Effector CD8-positive, alpha-beta T cell (primary cell): ENCODE results near the gene EVC.

Source experiments
- DNase-seq: peaks from one replicate; lab custom pipeline; 2025; lab: John Stamatoyannopoulos, UW
- total RNA-seq, 4 experiments: gene quantifications; one replicate each; lab custom pipeline; 2026; lab: John Stamatoyannopoulos, UW

Gene EVC
- 2.5 to 32.3 (median 7.1) reads per million in 4 experiments for total RNA-seq

DNA sequence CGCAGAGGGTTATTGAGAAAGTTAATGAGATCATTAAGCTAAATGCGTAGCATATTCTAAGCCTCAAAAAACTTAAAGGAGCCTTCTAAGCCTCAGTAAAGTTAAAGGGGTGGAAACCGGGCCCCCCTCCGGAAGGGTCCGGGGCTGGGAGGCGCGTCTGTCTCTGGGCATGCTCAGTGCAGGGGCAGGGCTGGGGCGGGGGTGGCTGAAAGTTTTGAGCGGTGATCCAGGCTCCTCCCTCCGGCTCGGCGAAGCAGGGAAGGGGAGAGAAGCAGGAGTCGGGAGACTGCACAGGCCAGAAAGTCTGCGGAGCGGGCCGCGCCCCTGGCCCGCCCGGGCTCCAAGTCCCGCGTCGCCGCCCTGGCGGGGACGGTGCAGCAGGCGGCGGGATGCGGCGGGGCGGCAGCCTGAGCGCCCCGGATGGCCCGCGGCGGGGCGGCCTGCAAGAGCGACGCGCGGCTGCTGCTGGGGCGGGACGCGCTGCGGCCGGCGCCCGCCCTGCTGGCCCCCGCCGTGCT, at the start of gene EVC:
TSS of gene EVC (plus strand) at position 241 of the 518 bp plus-strand sequence. CDS start at position 421, 180 bp downstream.
- DNase-seq: no peak

DNA sequence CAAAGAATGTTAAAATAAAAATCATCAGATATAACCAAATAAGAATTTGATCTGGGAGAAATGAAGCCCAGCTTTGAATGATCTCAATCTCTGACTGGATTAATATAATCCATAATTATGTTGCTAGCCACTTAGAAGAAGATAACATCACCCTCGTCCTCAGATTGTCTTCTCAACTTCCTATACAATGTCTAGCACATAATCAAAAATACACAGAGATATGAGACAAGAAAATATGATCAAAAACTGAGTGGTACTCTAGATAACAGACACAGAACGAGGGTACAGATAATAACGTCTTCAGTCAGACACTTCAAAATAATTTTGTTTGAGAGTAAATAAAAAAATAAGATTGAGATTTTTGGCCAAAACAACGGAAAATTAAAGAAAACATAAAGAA, 49.8 kb upstream of the EVC start:
- no peak for DNase-seq

DNA sequence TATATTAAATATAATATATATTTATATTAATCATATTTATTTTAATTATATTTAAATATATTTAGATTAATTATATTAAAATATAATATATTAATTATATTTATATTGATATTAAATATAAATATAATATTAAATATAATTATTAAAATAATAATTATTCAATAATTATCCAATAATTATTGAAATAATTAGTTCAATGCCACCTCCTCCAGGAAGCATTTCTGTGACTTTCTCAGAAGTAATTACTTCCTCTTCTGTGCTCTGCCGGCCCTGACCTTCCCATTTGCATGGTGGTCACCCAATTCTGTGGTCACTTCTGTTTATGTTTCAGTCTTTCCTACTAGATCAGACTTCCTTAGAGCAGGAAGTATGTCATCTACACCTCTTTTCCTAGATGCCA, 48.4 kb upstream of the EVC start:
- DNase-seq: no peak

DNA sequence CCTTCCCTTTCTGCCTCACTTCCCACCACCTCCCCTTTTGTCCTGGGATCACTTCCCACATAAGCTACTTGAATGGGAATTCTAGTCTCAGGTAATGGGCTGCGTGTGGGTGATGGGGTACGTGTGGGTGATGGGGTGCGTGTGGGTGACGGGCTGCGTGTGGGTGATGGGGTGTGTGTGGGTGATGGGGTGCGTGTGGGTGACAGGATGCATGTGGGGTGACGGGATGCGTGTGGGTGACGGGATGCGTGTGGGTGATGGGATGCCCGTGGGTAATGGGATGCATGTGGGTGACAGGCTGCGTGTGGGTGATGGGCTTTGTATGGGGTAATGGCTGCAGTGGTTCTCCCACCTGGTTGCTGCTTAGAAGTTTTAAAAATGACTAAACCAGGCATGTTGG, 46.2 kb upstream of the EVC start:
- no peak for DNase-seq

DNA sequence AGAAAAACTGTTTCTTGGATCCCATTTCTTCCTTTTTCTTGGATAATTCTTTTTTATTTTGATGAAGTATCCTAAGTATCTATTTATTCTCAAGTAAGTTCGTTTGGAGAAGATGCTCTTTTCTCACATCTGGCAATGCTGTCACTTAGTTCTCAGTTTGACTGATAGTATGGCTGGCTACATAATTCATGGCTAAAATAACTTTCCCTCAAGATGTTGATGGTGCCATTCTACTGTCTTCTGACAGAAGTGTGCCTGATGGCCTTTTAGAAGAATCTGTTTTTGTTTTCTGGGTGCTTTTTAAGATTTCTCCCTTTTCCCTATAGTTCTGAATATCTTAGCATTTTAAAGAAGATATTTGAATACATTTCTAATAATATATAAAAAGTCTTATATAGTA, 44.3 kb upstream of the EVC start:
- DNase-seq: no peak

DNA sequence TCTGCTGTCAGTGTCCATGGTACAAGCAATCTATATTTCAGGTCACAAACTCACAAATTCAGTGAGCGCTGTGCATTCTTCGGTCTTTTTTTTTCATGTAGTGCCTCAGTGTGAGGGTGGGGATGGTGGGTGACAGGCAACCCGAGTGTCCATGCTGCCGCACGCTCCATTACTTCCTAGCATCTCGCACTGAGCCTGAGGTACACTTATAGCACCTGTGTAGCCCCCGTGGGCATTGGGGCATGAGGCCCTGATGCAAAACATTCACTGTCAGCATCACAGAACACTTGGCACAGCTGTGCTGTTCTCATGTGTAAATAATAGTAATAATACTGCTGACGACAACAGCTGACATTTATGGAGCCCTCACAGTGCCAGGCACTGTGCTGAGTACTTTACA, 34.2 kb upstream of the EVC start:
- no peak for DNase-seq

DNA sequence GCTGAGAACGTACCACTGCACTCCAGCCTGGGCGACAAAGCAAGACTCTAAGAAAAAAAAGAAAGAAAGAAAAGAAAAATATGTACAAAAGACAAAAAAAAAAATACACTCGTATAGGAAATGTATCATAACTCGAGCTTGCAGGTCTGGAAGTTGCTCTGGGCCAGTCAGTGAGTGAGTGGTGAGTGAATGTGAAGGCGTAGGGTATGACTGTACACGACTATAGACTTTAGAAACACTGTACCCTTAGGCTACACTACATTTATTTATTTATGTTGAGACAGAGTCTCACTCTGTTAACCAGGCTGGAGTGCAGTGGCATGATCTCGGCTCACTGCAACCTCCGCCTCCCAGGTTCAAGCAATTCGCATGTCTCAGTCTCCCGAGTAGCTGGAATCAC, 32.0 kb upstream of the EVC start:
- DNase-seq: no peak

DNA sequence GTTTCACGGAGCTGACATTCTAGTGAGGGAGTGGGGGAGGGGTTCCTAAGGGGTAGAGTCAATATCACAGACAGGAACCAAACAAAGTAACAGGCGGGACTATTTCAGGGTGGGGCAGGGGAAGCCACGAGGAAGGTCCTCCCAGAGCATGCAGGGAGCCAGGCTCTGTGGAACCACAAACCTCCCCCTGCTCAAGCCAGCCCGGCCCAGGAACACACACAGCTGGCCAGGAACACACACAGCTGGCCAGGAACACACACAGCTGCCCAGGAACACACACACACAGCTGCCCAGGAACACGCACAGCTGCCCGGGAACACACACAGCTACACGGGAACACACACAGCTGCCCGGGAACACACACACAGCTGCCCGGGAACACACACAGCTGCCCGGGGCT, 27.4 kb upstream of the EVC start:
- no peak for DNase-seq

DNA sequence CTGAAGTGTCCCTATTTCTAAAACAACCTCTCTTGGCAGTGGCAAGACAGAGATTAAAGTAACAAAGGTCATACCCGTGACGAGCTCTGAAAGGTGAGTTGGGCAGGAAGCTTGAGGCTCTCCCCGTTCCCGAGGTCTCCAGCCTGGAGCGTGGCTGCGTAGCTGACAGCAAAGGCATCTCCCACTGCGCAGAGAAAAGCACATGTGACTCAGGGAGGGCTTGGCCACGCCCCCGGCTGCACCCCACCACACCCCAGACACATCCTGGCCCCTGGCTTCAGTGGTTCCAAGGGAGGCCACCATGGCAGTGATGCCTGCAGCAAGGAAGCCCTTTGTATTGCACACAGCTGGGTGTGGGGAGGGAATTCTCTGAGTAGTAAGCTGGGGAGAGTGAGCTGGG, 25.7 kb upstream of the EVC start:
- DNase-seq: no peak

DNA sequence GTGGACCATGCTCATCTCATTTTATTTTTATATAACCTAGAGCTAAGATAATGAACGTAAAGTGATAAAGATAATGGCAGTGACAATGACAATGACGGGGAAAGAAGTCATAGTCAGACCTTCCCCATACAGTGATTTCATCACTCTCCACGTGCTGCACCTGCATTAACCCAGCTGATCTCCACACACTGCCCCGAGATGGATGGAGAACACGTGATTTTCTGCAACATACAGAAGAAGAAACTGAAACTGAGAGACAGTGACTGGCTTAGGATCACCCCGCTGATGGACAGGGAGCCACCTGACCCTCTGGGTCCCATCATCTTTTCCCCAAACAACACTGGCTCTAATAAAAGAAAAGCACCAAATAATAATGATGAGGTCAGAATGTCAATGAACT, 24.7 kb upstream of the EVC start:
- no peak for DNase-seq

DNA sequence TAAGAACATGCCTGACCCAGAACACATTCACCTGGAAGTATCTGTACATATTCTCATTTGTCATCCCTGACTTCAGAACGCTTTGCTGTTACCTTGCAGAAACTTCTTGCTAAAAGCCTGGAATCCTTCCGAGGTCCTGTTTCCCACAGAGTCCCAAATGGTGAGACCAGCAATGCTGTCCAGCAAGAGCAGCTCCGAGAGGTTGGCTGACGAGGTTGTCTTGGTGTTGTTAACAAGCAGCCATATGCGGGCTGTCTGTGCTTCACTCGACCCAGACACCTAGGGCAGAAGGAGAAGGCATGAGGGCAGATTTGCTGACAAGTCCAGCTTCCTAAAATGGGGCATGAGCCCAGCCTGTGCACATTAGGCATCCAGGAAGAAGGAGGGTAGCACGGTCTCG, 21.9 kb upstream of the EVC start:
- no peak for DNase-seq

DNA sequence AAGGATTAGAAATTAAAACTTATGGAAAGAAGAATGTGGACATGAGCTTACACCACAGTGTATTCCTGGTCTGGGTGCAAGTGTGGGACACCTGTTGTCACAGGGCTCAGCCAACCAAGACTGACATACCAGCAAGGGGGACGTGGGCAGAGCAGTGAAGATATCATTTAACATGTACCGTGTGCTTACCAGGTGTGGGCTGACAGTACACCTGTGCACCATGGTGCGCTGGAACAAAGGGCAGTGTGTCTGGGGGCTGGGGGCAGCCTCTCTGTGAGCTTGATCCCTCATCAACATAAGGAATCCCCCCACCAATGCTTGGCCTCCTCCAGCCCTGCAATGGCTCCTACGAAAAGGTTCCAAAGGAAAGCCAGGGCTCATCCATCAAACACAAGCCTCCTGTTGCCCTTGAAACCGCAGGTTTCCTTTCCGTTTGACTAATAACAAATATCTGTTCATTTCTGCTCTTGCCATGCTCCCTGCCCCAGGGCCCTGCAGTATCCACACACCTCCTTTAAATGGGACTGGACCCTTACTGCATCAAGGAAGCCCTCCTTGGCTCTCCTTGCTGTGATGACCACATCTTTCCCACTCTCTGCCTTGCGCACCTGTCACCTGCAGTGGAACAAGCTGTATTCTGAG, 19.4 kb upstream of the EVC start:
- DNase-seq: no peak

DNA sequence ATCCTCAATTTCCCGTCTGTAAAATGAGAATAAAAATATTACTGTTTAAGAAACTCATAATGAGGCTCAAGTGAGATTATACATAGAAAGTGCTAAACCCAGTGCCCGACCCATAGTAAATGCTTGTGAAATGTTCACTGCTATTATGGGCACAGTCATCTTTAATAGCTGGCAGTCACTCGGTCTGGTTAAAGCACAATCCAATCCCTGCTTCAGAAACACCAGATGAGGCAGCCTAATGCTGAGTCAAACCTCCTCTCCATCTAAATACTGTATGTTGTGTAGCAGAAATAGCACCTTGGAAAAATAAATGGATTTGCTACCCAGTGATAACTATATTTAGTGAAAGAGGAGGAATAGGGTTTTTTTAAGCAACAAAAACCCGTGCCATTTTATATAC, 17.1 kb upstream of the EVC start:
- no peak for DNase-seq

DNA sequence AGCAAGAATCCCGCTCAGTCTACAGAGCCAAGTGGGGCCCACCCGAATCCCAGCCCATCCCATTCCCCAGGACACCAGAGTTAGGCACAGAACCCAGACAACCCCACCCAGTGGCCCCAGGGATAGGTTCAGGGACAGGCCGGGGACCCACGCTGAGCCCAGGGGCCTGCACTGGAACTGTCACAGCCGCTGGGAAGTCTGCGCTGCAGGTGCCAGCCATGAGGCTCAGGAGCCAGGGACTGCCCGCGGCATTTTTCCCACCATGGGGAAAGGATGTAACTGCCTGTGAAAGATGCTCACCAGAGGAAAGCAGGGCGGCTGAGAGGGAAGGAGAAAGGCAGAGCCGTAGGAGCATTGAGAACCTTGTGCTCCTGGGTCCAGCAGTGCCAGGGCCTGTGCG, 14.7 kb upstream of the EVC start:
- DNase-seq: no peak

DNA sequence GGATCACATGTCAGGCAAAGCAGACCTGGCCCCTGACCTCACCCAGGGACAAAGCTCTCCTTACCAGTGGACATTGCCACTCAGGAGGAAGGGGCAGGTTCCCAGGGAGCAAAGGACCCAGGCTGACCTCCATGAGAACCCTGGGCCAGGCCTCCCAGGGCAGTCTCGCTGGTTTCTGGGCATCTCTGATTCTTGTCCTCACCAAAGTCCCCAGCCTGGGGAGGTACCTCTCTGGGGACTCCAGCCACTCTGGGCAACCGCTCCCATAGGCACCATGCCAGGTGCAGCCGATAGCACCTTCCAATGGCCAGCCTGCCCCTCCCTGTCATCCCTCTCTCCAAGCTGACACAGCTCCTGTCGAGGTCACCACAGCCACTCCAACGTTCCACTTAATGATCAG, 10.5 kb upstream of the EVC start:
- no peak for DNase-seq

DNA sequence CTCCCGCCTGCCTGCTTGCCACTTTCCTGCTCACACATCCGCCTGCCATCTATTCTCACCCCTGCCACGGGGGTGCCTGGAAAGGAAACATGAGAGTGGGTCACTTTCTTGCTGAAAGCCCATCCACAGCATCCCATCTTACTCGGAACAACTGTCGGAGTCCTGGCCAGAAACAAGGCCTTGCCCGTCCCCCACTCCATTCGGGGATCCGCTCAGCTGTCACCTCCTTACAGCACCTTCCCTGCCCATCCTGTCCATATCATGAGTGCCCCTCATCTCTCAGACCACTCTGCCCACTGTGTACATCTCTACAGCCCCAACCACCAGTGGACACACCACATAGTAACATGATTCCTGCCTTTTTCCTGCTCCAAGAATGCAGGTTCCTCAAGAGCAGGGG, 9.0 kb upstream of the EVC start:
- no peak for DNase-seq

DNA sequence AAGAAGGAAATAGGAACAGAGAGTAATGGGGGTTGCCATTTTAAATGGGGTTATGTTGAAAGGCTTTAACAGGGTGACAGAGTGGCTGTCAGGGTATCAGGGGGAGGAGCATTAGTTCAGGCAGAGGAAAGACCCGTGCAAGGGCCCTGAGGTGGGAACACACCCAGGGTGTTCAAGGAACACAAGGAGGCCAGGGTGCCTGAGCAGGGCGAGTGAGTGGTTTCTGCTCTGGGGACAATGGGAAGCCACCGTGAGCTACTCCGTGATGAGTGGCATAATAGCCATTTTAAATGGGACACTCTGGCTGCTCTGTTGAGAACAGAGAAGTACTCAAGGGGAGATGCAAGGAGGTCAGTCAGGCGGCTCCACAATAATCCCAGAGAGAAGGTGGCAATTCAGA, 7.2 kb upstream of the EVC start:
- DNase-seq: no peak

DNA sequence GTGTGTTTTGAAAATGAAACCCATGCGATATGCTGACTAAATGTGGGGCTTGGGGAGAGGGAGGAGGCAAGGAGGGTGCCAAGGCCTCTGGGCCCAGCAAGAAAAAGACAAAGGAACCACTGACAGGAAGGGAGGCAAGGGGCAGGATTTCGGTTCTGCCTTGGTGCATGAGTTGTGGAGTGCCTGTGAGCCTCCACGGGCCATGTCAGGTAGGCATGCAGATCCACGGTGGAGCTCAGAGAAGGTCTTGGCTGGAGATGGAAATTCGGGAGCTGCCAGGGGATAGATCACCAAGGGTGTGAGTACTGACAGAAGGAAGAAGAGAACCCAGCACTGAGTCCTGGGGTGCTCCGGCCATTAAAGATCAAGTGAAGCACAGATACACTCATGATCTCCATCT, 6.7 kb upstream of the EVC start:
- DNase-seq: no peak

DNA sequence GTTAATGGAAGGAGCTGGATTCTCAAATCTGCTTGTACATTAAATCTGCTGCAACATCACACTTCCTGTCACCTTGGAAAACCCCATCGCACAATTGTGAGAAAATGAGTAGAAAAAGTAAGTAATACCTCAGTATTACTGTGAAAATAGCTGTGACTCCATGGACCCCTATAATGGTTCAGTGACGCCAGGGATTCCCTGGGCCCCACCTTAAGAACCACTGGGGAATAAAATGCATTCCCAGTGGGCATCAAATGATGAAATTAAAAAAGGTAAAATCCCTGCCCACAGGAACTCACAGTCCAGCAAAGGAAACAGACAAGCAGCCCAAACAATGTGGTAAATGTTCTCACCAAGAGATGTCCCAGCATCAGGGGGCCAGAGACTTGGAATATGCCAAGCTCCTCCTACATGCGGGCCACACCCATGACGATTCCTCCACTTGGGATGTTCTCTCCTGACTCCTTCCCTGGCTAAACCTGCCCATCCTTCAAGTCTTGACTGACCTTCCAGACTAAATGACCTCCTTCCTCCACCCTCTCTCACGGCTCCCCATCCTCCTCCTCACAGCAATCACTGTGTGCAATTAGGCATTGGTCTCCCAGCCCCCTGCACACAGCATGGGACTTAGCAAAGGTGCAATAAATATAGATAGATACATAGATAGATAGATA, 5.2 kb upstream of the EVC start:
- DNase-seq: no peak

DNA sequence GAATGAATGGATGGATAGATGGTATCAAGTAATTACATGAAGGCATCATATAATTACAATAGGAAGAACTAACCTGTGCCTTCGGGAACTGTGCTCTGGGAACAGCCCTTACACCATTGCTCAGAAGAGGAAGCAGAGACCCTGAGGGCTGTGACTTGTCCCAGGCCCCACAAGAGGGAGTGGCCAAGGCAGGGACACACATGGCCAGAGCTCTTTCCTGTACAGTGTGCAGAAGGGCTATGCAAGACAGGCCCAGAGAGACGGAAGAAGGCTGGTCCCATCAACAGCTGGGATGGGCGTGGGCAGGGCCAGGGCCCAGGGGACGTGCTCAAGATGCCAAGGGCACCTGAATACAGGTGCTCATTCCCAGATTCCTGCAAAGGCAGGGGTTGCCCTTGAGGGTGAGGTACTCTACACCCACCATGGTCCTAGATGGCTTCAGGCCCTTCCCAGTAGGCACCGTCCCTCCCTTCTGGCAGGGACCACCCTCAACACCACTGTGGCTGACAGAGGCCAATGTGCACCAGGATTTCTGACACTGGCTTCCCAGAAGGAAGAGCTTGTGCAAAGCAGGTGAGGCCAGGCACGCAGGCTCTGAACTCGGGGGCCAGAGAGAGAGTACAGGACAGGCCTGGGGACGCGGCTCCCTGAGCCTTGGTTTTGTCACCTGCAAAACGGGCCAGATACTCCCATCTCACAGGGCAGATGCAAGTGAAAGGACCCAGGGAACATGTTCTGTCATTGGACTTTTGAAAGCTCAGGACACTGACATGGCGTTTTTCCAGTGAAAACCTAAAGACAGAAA, 4.3 kb upstream of the EVC start:
- no peak for DNase-seq

DNA sequence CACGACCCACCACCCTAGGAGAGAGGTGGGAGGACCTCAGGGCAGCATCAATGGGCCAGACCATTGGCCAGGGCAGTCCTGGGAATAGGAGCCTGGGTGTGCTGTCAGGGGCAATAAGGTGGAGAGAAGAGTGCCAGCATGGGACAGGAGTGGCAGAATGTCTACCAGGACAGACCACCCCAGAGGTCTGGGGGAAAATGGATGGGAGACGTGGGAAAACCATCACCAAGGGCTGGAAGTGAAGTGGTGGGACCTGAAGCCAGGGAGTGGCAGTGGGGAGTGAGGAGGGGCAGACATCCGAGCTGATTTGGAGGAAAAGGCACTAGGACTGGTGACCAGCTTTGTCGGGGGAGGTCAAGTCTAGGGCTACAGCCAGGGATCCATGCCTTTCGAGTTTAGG, 3.6 kb upstream of the EVC start:
- no peak for DNase-seq

DNA sequence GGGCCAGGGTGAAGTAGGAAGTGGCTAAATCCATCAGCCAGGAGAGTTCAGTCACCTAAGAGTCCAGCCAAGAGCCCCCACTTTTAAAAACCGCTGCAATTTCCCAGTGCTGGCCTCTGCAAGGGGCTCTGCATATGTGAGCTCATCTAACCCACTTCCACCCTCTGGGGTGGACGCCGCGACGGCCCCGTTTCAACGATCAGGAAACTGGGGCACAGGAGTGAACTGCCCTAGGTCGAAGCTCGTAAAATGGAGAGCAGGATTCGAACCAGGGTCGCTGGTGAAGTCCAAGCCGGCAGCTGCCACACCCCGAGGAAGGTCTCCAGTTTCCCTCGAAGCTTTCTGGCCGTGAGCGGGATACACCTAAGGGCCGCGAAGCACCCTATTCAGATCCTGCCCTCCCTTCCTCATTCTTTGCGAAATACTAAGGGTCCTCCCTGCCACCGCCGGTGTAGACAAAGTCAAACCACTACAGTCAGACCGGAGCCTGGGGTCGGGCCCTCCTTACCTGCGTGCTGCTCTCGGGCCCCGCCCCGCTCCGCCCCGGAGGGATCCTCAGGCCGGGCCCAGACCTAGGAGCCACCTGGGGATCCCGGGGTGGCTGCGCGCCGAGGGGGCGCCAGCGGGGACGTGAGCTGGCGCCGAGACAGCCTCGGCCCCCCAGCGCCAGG, 3.1 kb upstream of the EVC start:
- DNase-seq: no peak
